AG10803 (cell line): ENCODE data around the gene GIMAP6.

ENCODE experiments used
- DNase-seq: peaks from one replicate; pipeline ENCODE4 v3.0.0; 2010; ENCODE audit warnings: low read depth
- H3K4me3 ChIP-seq: 2 replicates; pipeline ENCODE4 v1.5.1; 2011; ENCODE audit warnings: mild to moderate bottlenecking, low read length, control low read depth
- TF ChIP-seq, protein P1 (sequence below): conservative IDR thresholded peaks from 2 replicates; pipeline ENCODE4 v1.5.1; 2011; ENCODE audit warnings: mild to moderate bottlenecking, low read length, control low read depth, inconsistent platforms

The GIMAP6 gene

GRCh38 chr7:150633926-150634325 lies 1.7 kb upstream of the GIMAP6 start:
- no peak for DNase-seq
- H3K4me3 ChIP-seq = no peak overlapping the region
- TF ChIP-seq, protein P1, sequence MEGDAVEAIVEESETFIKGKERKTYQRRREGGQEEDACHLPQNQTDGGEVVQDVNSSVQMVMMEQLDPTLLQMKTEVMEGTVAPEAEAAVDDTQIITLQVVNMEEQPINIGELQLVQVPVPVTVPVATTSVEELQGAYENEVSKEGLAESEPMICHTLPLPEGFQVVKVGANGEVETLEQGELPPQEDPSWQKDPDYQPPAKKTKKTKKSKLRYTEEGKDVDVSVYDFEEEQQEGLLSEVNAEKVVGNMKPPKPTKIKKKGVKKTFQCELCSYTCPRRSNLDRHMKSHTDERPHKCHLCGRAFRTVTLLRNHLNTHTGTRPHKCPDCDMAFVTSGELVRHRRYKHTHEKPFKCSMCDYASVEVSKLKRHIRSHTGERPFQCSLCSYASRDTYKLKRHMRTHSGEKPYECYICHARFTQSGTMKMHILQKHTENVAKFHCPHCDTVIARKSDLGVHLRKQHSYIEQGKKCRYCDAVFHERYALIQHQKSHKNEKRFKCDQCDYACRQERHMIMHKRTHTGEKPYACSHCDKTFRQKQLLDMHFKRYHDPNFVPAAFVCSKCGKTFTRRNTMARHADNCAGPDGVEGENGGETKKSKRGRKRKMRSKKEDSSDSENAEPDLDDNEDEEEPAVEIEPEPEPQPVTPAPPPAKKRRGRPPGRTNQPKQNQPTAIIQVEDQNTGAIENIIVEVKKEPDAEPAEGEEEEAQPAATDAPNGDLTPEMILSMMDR = no peak

DNA sequence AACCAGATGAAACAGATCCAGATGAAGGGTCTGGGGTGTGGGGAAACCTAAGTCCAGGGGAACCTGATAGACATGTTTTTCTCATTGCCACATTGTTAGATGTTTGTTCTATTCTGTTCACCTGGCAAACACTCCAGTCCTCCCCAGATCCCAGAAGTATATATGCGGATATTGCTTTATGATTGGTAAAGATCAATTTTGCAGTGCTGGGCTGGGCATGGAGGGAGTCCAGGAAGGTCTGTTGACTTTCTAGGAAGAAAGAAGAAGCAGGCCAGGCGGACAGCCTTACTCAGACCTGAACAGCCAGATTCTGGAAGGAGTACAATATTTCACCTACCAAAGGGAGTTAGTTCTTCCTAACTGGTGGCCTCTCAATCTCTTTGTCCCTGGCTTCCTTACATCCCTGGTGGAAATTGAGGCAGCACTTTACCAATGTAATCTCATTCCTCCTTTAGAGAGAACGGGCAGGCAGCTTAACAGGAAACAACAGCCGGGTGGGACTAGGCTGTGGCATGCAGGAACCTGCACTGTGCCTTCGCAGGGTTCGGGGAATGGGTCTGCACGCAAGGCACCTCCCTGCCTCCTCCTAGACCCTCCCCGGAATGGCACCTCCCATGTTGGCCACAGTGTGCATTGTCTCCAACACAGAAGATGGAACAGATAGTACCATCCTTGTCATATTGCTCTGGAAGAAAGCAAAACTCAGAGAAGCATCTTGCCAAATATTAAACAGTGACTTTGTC lies 930 bp downstream of the GIMAP6 start:
- no peak overlapping the region for H3K4me3 ChIP-seq
- no peak for DNase-seq
- TF ChIP-seq, protein P1 = no peak

DNA sequence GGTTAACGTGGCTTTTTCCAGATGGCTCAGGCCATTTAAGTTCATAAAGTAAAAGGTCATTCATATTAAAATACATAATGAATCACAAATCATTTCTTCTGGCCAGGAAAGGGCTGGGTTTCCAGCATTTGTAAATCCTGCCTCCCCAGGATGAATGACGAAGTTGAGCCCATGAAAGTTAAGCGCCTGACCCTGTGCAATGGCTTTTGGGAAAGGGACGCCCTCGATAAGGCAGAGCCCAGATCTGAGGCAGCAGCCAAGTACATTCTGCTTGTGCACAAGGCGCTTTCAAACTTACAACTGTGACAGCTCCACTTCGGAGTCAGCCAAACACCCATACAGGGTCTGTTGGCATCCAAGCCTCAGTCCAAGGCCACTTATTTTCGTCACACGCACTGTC lies 2.8 kb downstream of the GIMAP6 start:
- no peak for DNase-seq
- H3K4me3 ChIP-seq = no peak overlapping the region
- TF ChIP-seq, protein P1 = no peak

DNA sequence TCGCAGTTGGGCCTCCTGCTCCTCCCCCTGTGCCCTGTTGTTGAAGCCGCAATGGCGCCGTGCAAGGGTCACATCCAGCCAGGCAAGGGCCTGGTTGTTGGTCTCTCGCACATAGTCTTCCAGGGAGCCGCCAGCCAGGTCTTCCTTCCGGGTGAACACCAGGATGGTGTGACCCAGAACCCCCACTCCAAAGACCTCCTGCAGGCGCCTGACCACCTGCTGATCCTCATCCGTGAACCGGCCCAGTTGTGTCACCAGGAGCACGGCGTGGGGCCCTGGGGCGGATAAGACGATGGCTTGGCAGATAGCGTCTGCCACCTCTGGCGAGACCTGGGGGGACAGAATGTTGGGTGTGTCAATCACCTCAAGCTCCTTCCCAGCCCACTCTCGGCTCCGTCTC lies 4.2 kb downstream of the GIMAP6 start:
- DNase-seq = no peak
- H3K4me3 ChIP-seq = no peak overlapping the region
- TF ChIP-seq, protein P1 = no peak

DNA sequence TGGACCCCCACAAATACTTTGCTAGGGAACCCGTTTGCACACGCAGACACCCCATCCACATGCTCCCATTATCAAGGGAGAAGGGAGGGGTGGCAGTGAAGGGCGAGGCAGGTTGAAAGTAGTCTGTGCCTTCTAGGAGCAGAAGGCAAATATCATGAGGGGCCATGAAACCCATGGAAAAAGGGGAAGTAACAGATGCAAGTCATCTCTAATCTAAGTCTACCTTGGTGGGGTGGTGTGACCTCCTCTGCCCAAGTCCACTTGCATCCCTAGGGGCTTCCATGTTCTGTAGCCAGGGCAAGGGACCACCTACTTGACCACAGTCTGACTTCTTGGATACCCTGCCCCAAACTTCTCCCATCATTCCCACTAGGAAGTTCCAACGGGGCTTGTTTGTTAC lies 5.5 kb downstream of the GIMAP6 start:
- no peak overlapping the region for H3K4me3 ChIP-seq
- TF ChIP-seq, protein P1 = no peak
- DNase-seq = no peak

GRCh38 chr7:150621376-150621775 lies 10.8 kb downstream of the GIMAP6 start:
- TF ChIP-seq, protein P1 = no peak
- DNase-seq = no peak
- H3K4me3 ChIP-seq = no peak overlapping the region

DNA sequence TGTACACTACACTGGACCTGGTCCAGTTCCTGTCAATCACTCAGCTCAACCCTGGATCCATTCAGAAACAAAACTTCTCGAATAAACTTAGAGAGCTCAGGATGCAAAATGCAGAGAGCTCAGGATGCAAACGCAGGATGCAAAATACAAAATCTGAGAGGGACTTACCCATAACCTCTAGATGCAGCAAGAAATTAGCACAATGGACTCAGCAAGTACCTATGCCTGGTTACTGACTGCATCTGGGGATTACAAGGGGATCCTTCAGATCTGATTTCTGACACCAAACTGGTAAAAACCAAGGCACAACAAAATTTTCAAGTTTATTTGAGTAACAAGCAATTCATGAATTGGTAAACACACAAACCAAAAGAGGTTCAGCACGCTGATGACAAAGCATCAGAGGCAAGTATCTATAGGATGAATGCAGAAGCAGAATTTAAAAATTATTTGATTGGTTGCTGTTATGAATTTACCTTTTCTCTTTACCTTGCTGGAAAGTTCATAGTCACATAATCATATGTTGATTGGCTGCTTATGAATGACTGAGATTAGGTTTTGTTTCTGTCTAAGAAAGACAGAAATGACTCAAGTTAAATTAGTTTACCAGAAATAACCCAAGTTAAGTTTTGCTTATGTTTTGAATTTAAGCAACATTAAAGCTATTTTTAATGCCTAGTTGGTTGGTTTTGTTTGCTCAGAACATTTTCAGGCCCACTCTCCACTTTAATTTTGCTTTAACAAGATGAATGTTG lies 11.4 kb downstream of the GIMAP6 start:
- H3K4me3 ChIP-seq = no peak overlapping the region
- TF ChIP-seq, protein P1 = no peak
- DNase-seq = no peak
